ENCODE measurements around the gene ANKRD13D. TPM values are rescaled to one million over a fixed set of nuclear protein-coding genes. Genes with fewer than 3 reads are reported as not detected.

ANKRD13D gene
- polyA plus RNA-seq, 1 donor: 38.8 TPM

DNA sequence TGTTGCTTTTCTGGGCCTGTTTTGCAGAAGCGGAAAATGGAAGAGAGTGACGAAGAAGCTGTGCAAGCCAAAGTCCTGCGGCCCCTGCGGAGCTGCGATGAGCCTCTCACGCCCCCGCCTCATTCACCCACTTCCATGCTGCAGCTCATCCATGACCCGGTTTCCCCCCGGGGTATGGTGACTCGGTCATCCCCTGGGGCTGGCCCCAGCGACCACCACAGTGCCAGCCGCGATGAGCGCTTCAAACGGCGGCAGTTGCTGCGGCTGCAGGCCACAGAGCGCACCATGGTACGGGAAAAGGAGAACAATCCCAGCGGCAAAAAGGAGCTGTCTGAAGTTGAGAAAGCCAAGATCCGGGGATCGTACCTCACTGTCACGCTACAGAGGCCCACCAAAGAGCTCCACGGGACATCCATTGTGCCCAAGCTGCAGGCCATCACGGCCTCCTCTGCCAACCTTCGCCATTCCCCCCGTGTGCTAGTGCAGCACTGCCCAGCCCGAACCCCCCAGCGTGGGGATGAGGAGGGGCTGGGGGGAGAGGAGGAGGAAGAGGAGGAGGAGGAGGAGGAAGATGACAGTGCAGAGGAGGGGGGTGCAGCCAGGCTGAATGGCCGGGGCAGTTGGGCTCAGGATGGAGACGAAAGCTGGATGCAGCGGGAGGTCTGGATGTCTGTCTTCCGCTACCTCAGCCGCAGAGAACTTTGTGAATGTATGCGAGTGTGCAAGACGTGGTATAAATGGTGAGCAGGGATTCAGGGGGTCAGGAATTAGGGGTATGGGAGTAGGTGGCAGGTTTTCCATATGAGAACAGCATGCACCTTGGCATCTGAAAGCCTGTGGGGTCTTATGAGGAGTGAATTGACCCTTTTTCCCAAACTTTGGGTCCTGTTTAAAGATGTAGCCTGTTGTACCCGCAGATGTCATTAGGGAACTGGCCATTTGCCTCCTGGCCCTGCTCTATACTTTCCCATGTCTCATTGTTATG, 38.8 kb upstream of the ANKRD13D start:
- Histone ChIP-seq H3K36me3 (ENCODE audit: control insufficient read depth, insufficient read depth, low read length) (peaks cover 94% of the 10 kb centered on the region), H3K27ac (ENCODE audit: low read length) (no peak overlapping the region), H3K4me3 (ENCODE audit: low read length) (no peak overlapping the region), H3K27me3 (ENCODE audit: control insufficient read depth, insufficient read depth, low read length) (no peaks in the 10 kb centered on the region), H3K4me1 (ENCODE audit: control insufficient read depth, insufficient read depth, low read length) (no peaks in the 10 kb centered on the region), H3K9me3 (ENCODE audit: control insufficient read depth, low read depth, low read length) (no peaks in the 10 kb centered on the region)
- no peak for DNase-seq
- whole genome bisulfite sequencing (ENCODE audit: insufficient coverage, low lambda C conversion rate): 90% methylated on average over 2 of the region's 37 CpGs

DNA sequence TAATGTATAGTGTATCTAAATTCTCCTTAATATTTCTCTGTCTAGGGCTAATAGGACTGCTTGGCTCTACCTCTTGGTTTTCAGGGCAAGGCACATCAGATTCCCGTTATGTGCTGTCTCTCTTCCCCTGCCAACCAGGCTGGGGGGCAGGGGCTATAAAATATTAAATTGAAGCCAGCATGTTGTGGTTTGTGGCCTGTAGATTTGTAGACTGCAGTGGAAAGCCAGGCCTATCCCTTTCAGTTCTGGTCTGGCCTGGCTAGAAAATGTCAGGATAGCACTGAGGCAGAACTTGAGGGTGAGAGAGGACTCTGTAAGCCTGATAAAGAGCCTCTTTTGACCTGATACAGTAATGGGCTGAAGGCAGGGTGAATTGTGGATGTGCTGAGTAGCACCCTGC, 37.3 kb upstream of the ANKRD13D start:
- Histone ChIP-seq H3K27me3 (ENCODE audit: control insufficient read depth, insufficient read depth, low read length) (no peaks in the 10 kb centered on the region), H3K4me1 (ENCODE audit: control insufficient read depth, insufficient read depth, low read length) (no peaks in the 10 kb centered on the region), H3K9me3 (ENCODE audit: control insufficient read depth, low read depth, low read length) (no peaks in the 10 kb centered on the region), H3K4me3 (ENCODE audit: low read length) (no peak overlapping the region), H3K27ac (ENCODE audit: low read length) (no peak overlapping the region), H3K36me3 (ENCODE audit: control insufficient read depth, insufficient read depth, low read length) (peaks cover 97% of the 10 kb centered on the region)
- WGBS (ENCODE audit: insufficient coverage, low lambda C conversion rate): no CpG with 5 or more reads among the region's 1 CpG
- no peak for DNase-seq

DNA sequence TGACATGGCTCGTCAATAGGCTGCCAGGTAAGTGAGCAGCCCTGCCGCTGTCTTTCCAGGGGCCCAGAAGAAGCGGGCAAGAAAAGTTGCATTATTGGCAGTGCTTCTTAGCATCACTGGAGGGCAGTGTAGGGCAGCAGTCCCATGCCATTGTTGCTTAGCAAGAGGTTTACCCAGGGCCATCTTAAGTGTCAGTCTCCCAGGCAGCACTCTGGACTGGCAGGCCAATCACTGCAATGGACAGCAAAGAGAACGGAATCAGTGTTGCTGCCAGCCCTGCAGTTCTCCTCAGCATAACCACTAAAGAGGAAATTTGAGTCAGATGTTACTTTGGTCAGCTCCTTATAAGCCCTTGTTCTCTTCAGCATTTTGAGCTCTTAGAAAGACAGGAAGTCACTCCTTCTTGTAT, 36.3 kb upstream of the ANKRD13D start:
- H3K36me3 ChIP-seq (ENCODE audit: control insufficient read depth, insufficient read depth, low read length): peaks cover 95% of the 10 kb centered on the region
- no peaks in the 10 kb centered on the region for H3K9me3 ChIP-seq (ENCODE audit: control insufficient read depth, low read depth, low read length)
- H3K4me3 ChIP-seq (ENCODE audit: low read length): no peak overlapping the region
- no peak for DNase-seq
- no CpG with 5 or more reads among the region's 4 CpGs for WGBS (ENCODE audit: insufficient coverage, low lambda C conversion rate)
- no peaks in the 10 kb centered on the region for H3K4me1 ChIP-seq (ENCODE audit: control insufficient read depth, insufficient read depth, low read length)
- H3K27me3 ChIP-seq (ENCODE audit: control insufficient read depth, insufficient read depth, low read length): no peaks in the 10 kb centered on the region
- H3K27ac ChIP-seq (ENCODE audit: low read length): no peak overlapping the region

DNA sequence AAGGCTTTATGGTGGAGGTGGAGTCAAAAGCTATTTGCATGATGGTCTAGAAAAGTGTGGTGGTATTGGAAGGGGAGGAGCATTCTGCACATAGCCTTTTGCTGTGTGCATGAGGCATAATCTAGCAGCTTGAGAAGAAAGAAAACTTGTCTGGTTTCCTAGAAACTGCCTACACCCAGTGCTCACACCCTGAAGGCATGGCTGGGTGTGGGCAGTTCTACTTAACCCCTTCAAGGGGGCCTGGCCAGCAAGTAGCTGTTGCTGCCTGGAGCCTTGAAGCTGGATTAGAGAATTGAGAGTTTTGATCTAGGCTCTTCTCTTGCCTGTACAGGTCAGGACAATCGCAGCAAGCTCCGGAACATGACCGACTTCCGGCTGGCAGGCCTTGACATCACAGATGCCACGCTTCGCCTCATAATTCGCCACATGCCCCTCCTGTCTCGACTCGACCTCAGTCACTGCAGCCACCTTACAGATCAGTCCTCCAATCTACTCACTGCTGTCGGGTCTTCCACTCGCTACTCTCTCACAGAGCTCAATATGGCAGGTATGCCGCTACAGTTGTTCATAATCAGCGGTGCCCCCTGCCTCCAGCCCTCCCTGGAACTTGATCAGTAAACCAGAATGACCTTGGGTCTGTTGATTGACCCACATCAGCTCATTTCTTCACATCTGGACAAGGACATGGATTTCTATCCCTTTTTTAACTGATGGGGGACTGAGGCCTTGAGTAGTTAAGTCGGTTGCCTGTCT, 35.1 kb upstream of the ANKRD13D start:
- Histone ChIP-seq H3K36me3 (ENCODE audit: control insufficient read depth, insufficient read depth, low read length) (peaks cover 86% of the 10 kb centered on the region), H3K27me3 (ENCODE audit: control insufficient read depth, insufficient read depth, low read length) (no peaks in the 10 kb centered on the region), H3K27ac (ENCODE audit: low read length) (no peak overlapping the region), H3K4me1 (ENCODE audit: control insufficient read depth, insufficient read depth, low read length) (no peaks in the 10 kb centered on the region), H3K4me3 (ENCODE audit: low read length) (no peak overlapping the region), H3K9me3 (ENCODE audit: control insufficient read depth, low read depth, low read length) (no peaks in the 10 kb centered on the region)
- no peak for DNase-seq
- 100% methylated on average over 1 of the region's 14 CpGs for WGBS (ENCODE audit: insufficient coverage, low lambda C conversion rate)

- no peaks in the 10 kb centered on the region for H3K27me3 ChIP-seq (ENCODE audit: control insufficient read depth, insufficient read depth, low read length)
- H3K9me3 ChIP-seq (ENCODE audit: control insufficient read depth, low read depth, low read length): no peaks in the 10 kb centered on the region
- DNase-seq: no peak
- H3K27ac ChIP-seq (ENCODE audit: low read length): no peak overlapping the region
- H3K36me3 ChIP-seq (ENCODE audit: control insufficient read depth, insufficient read depth, low read length): peaks cover 79% of the 10 kb centered on the region
- no CpG with 5 or more reads among the region's 15 CpGs for WGBS (ENCODE audit: insufficient coverage, low lambda C conversion rate)
- H3K4me3 ChIP-seq (ENCODE audit: low read length): no peak overlapping the region
- no peaks in the 10 kb centered on the region for H3K4me1 ChIP-seq (ENCODE audit: control insufficient read depth, insufficient read depth, low read length)
Measured at GRCh38 chr11:67254798-67255197, 34.3 kb upstream of the ANKRD13D start.

GRCh38 chr11:67255353-67255752, 33.8 kb upstream of the ANKRD13D start:
- WGBS (ENCODE audit: insufficient coverage, low lambda C conversion rate): 60% methylated on average over 1 of the region's 10 CpGs
- Histone ChIP-seq H3K27ac (ENCODE audit: low read length) (no peak overlapping the region), H3K27me3 (ENCODE audit: control insufficient read depth, insufficient read depth, low read length) (no peaks in the 10 kb centered on the region), H3K4me3 (ENCODE audit: low read length) (no peak overlapping the region), H3K4me1 (ENCODE audit: control insufficient read depth, insufficient read depth, low read length) (no peaks in the 10 kb centered on the region), H3K9me3 (ENCODE audit: control insufficient read depth, low read depth, low read length) (no peaks in the 10 kb centered on the region), H3K36me3 (ENCODE audit: control insufficient read depth, insufficient read depth, low read length) (peaks cover 73% of the 10 kb centered on the region)
- no peak for DNase-seq

GRCh38 chr11:67255864-67256263, 33.2 kb upstream of the ANKRD13D start:
- no CpG with 5 or more reads among the region's 8 CpGs for WGBS (ENCODE audit: insufficient coverage, low lambda C conversion rate)
- H3K4me3 ChIP-seq (ENCODE audit: low read length): no peak overlapping the region
- no peak for DNase-seq
- no peaks in the 10 kb centered on the region for H3K4me1 ChIP-seq (ENCODE audit: control insufficient read depth, insufficient read depth, low read length)
- H3K27me3 ChIP-seq (ENCODE audit: control insufficient read depth, insufficient read depth, low read length): no peaks in the 10 kb centered on the region
- H3K36me3 ChIP-seq (ENCODE audit: control insufficient read depth, insufficient read depth, low read length): peaks cover 68% of the 10 kb centered on the region
- H3K9me3 ChIP-seq (ENCODE audit: control insufficient read depth, low read depth, low read length): no peaks in the 10 kb centered on the region
- H3K27ac ChIP-seq (ENCODE audit: low read length): no peak overlapping the region

- DNase-seq: no peak
- Histone ChIP-seq H3K36me3 (ENCODE audit: control insufficient read depth, insufficient read depth, low read length) (peaks cover 60% of the 10 kb centered on the region), H3K9me3 (ENCODE audit: control insufficient read depth, low read depth, low read length) (no peaks in the 10 kb centered on the region), H3K27me3 (ENCODE audit: control insufficient read depth, insufficient read depth, low read length) (no peaks in the 10 kb centered on the region), H3K4me1 (ENCODE audit: control insufficient read depth, insufficient read depth, low read length) (peaks cover 4% of the 10 kb centered on the region), H3K27ac (ENCODE audit: low read length) (no peak overlapping the region), H3K4me3 (ENCODE audit: low read length) (no peak overlapping the region)
- WGBS (ENCODE audit: insufficient coverage, low lambda C conversion rate): 90% methylated on average over 1 of the region's 5 CpGs
Measured at GRCh38 chr11:67256477-67257135, 32.5 kb upstream of the ANKRD13D start.

- H3K4me3 ChIP-seq (ENCODE audit: low read length): no peak overlapping the region
- peaks cover 22% of the 10 kb centered on the region for H3K36me3 ChIP-seq (ENCODE audit: control insufficient read depth, insufficient read depth, low read length)
- no CpG with 5 or more reads among the region's 6 CpGs for WGBS (ENCODE audit: insufficient coverage, low lambda C conversion rate)
Measured at GRCh38 chr11:67260406-67260805, 28.7 kb upstream of the ANKRD13D start.

More at GRCh38 chr11:67260406-67260805, 28.7 kb upstream of the ANKRD13D start:
- no peaks in the 10 kb centered on the region for H3K9me3 ChIP-seq (ENCODE audit: control insufficient read depth, low read depth, low read length)
- H3K4me1 ChIP-seq (ENCODE audit: control insufficient read depth, insufficient read depth, low read length): peaks cover 20% of the 10 kb centered on the region
- no peaks in the 10 kb centered on the region for H3K27me3 ChIP-seq (ENCODE audit: control insufficient read depth, insufficient read depth, low read length)
- no peak for DNase-seq
- no peak overlapping the region for H3K27ac ChIP-seq (ENCODE audit: low read length)
